Measurements from ENCODE around the gene HABP2.

DNA sequence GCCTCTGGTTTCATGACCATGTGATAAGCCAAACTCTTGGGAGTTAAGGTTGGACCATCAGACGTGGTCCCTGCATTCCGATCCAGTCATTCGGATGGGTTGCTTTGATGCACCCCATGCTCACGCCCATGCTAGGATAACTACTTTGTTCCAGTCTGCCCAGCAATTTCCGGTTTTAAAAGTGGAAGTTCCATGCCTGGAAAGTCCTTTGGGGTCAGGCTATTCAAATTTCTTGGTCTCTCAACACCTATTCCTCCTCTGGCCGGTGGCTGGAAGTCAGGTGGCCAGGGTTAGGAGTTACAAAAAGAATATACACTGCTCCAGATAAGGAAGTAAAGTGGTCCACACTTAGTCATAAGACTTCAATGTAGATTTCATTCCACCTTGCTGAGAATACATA lies 37.7 kb upstream of the HABP2 start:
- TF ChIP-seq, protein P1, sequence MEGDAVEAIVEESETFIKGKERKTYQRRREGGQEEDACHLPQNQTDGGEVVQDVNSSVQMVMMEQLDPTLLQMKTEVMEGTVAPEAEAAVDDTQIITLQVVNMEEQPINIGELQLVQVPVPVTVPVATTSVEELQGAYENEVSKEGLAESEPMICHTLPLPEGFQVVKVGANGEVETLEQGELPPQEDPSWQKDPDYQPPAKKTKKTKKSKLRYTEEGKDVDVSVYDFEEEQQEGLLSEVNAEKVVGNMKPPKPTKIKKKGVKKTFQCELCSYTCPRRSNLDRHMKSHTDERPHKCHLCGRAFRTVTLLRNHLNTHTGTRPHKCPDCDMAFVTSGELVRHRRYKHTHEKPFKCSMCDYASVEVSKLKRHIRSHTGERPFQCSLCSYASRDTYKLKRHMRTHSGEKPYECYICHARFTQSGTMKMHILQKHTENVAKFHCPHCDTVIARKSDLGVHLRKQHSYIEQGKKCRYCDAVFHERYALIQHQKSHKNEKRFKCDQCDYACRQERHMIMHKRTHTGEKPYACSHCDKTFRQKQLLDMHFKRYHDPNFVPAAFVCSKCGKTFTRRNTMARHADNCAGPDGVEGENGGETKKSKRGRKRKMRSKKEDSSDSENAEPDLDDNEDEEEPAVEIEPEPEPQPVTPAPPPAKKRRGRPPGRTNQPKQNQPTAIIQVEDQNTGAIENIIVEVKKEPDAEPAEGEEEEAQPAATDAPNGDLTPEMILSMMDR (conservative IDR thresholded peaks at IDR 0.05 in 1 of 2, IDR thresholded peaks at IDR 0.05 in 1 of 2; ENCODE audit: extremely low read depth in 1 of 2, insufficient read depth in 1 of 2, low read depth in 1 of 2, low read length in 2 of 2) = no peak
- no peak for TF ChIP-seq EZH2 (IDR thresholded peaks at IDR 0.05; ENCODE audit: borderline replicate concordance, low read length)
